Dermis microvascular lymphatic vessel endothelial cell (primary cell): Measurements from ENCODE around the gene TLE1. TPM values are rescaled to one million over a fixed set of nuclear protein-coding genes. Genes with fewer than 3 reads are reported as not detected.
"Not testable (repeated sequence)": the region's sequence is repeated elsewhere in the genome, so short reads cannot be mapped to it uniquely, and the experiment has no call there.

ENCODE experiments used
- DNase-seq, 2 donors: peaks; one replicate each; pipeline versions ENCODE4 v3.0.0 to v3.0.0-alpha.2; 2010; ENCODE audit warnings: low read depth in 2 of 2
- total RNA-seq: library from RNA; depleted of rRNA; stranded (reverse); fragments of >200 nt; gene quantifications from 2 replicates; pipeline ENCODE4 v1.2.1, GENCODE V29; 2014

TLE1 gene
- total RNA-seq, 1 donor from 2014 or later, result 50.8 TPM

GRCh38 chr9:81653240-81653639 is 36.1 kb downstream of the TLE1 start:
- no peak for DNase-seq

GRCh38 chr9:81652058-81652687 is 37.2 kb downstream of the TLE1 start:
- DNase-seq, result no peak

GRCh38 chr9:81650586-81651515 is 38.5 kb downstream of the TLE1 start:
- no peak for DNase-seq

- no peak for DNase-seq
Observed at GRCh38 chr9:81649475-81650240, 39.7 kb downstream of the TLE1 start.

- DNase-seq, result no peak
Observed at GRCh38 chr9:81648891-81649290, 40.5 kb downstream of the TLE1 start.

GRCh38 chr9:81646337-81646736 is 43.0 kb downstream of the TLE1 start:
- DNase-seq, result no peak

GRCh38 chr9:81644513-81644912 is 44.8 kb downstream of the TLE1 start:
- not testable (repeated sequence) for DNase-seq

- DNase-seq, result no peak
Observed at GRCh38 chr9:81637276-81637675, 52.1 kb downstream of the TLE1 start.

- DNase-seq, result no peak
Observed at GRCh38 chr9:81636255-81636599, 53.1 kb downstream of the TLE1 start.

- no peak for DNase-seq
Observed at GRCh38 chr9:81635521-81636254, 53.7 kb downstream of the TLE1 start.

- no peak for DNase-seq
Observed at GRCh38 chr9:81634915-81635516, 54.3 kb downstream of the TLE1 start.

- no peak for DNase-seq
Observed at GRCh38 chr9:81633952-81634854, 55.1 kb downstream of the TLE1 start.

GRCh38 chr9:81632599-81632998 is 56.7 kb downstream of the TLE1 start:
- no peak for DNase-seq

- no peak for DNase-seq
Observed at GRCh38 chr9:81631218-81631745, 58.1 kb downstream of the TLE1 start.

- no peak for DNase-seq
Observed at GRCh38 chr9:81629440-81629839, 59.9 kb downstream of the TLE1 start.

- no peak for DNase-seq
Observed at GRCh38 chr9:81628897-81629296, 60.5 kb downstream of the TLE1 start.

- DNase-seq, result no peak
Observed at GRCh38 chr9:81627481-81627880, 61.9 kb downstream of the TLE1 start.

- no peak for DNase-seq
Observed at GRCh38 chr9:81626511-81626910, 62.8 kb downstream of the TLE1 start.

- DNase-seq, result no peak
Observed at GRCh38 chr9:81625969-81626368, 63.4 kb downstream of the TLE1 start.

GRCh38 chr9:81623778-81624177 is 65.6 kb downstream of the TLE1 start:
- DNase-seq, result no peak
